Fibroblast of skin of right biceps (primary cell): Measurements from ENCODE around the gene ZNF804A.
A peak's percentile ranks its signal among the peaks of the same experiment; 100 is the strongest.
"Not testable (repeated sequence)": the region's sequence is repeated elsewhere in the genome, so short reads cannot be mapped to it uniquely, and the experiment has no call there.

Experiments used
- DNase-seq: peaks from one replicate; pipeline ENCODE4 v3.0.0-alpha.2; 2013

ZNF804A gene

DNA sequence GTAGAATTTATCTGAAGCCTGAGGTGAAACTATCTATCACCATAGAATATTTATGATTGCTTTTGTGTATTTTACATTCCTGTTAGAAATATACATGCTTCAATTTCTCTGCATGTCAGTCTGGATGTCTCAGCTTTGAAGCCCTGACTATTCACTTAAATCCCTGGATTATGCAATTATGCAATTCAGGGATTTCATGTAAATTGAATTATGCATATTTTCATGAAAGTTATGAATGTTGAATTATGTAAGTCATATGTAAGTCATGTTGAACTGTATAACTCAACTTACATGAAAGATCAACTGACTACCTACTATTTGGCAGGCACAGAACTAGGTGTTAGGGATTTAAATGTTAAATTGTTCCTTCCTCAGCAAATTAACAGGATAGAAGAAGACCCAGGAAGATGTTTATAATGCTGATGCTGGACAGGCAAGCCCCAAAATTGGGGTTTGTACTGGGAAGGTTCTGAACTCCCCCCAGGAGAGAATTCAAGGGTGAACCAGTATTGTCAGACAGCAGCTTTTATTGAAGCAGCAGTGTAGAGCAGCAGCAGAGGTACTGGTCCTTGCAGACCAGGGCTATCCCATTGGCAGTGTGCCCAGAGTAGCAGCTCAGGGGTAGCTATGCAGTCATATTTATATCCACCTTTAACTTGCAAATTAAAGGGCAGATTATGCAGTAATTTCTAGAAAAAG is 236.5 kb downstream of the ZNF804A start:
- no peak for DNase-seq

DNA sequence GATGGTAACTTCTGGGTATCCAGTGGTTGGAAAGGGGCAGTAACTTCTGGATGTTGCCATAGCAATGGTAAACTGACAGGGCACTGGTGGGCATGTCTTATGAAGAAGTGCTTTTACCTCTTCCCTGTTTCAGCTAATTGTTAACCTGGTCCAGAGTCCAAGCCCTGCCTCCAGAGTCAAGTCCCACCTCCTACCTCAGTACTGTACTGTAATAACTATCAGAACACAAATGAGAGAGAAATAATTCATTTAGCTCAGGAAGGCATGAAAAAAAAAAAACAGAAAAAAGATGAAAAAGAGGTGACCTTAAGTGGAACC is 237.0 kb downstream of the ZNF804A start:
- no peak for DNase-seq

DNA sequence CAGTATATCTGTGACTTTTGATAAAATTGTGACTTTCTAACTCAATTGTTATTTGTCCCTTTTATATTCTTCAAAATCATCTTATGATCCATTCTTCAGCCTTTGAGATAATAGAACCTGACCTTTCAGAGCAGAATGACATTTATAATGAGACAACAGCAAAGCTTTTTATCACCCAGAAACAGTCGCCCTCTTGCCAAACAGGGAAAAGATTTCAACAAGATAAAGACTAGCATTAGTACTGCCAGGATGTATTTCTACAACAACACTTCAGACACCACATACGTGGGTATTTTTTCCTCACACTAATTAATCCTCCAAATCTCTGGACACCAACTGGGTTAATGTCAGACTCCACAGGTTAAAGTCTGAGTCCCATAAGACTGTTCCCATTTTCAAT is 249.0 kb downstream of the ZNF804A start:
- no peak for DNase-seq

DNA sequence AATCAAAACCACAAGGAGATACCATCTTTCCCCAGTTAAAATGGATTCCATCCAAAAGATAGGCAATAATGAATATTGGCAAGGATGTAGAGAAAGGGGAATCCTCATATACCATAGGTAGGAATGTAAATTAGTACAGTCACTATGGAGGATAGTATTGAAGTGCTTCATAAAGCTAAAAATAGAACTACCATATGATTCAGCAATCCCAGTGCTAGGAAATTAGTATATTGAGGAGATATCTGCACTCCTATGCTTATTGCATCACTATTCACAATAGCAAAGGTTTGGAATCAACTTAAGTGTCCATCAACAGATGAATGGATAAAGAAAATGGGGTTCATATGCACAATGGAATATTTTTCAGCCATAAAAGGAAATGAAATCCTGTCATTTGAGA is 251.2 kb downstream of the ZNF804A start:
- peak; percentile 59 for DNase-seq

DNA sequence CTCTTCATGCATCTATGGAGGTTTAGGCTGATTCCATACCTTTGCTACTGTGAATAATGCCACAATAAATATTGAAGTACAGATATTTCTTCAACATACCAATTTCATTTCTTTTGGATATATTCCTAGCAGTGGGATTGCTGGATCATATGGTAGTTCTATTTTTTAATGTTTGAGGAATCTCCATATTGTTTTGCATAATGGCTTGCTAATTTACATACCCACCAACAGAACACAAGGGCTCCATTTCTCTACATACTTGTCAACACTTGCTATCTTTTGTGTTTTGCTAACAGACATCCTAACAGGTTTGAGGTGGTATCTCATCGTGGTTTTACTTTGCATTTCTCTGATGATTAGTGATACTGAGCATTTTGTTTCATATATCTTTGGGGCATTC is 253.2 kb downstream of the ZNF804A start:
- no peak for DNase-seq

DNA sequence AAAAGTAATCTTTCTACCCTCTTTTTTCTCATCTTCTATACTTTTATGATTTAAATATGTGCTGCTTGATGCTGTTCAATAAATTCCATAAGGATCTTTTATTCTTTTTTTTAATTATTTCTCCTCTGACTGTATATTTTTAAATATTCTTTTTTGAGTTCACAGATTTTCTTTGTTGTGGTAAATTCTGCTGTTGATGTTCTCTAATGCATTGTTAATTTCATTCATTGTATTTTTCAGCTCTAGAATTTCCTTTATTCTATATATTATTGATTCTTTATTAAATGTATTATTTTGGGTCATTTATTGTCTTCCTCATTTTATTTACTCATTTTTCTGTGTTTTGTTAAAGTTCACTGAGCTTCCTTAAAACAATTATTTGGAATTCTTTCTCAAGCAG is 260.9 kb downstream of the ZNF804A start:
- DNase-seq: no peak

DNA sequence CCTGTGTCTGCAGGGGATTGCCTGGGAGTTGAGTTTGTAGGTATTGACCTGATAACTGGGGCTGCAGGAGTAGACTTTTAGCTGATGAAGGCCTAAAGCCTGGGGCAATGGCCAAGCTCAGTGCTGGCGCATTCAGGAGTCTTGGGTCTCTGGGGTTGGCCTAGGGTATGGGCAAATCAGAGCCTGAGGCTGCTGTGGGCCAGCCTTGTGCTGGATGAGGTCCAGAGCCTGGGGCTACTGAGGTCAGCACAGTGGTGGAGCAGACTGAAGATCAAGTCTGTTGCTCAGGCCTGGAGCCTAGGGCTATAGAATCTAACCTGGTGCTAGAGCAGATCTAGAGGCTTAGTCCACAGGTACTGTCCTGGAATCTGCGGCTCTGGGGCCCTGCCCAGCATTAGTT is 262.4 kb downstream of the ZNF804A start:
- DNase-seq: no peak

DNA sequence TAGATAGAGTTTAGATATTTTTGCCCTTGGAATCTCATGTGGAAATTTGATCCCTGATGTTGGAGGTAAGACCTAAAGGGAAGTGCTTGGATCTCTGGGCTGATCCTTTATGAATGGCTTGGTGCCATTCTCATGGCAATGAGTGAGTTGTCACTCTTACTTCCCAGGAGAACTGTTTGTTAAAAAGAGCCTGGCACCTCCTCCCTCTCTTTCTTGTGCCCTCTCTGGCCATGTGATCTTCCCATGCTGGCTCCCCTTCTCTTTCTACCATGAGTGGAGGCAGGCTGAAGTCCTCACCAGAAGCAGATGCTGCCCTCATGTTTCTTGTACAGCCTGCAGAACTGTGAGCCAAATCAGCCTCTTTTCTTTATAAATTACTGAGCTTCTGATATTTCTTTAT is 276.9 kb downstream of the ZNF804A start:
- no peak for DNase-seq

DNA sequence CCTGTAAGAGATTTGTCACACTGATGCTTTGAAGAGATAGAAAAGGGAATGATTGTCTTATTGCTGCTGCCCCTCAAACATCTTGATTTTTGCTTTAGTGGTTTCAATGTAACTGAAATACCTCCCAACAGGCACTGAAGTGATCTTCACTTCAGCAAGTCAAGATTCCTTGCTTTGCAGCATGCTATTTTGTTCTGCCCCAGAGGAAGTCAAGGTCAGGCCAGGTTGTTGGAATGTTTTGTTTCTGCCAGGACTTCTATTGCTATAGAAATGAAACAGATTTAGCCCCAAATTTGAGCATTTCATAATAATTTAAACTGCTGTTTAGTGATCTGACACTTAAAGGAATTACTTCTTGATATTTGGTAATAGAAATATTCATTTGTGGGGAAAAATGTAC is 277.6 kb downstream of the ZNF804A start:
- no peak for DNase-seq

DNA sequence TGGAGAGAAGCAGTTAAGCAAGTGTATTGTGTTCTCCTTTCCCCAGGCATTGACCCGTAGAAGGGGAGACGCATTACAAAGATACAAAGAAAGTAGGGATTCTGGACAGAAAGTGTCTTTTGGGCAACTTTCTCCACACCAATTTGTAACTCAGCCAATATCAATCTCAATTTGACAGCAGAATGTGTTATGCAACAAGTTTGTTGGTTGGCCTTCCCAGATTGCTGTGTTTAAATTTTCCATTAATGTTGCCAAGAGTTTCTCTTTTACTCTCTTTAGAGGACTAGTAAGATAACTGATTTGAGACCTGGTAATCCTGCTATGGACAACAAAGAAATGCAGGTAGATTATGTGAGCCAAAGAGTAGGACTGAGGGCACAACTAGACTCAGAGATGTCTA is 279.6 kb downstream of the ZNF804A start:
- no peak for DNase-seq

DNA sequence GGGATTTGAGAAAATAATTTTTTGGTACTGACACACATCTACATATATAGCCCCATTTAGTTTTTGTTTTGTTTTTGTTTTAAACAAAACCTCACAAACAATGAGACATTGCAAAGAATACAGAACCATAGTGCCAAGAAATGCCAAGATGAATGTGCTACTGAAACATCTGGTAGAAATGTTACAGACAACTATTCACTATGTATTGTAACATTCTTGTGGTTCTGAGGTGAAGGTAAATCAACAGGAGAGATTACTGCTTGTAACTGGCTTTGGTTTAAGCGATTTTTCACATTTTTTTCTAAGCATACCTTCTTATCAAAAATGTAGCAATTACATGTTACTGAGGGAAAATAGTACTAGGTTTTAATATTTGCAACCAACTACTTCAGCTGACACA is 281.3 kb downstream of the ZNF804A start:
- DNase-seq: peak; percentile 12

DNA sequence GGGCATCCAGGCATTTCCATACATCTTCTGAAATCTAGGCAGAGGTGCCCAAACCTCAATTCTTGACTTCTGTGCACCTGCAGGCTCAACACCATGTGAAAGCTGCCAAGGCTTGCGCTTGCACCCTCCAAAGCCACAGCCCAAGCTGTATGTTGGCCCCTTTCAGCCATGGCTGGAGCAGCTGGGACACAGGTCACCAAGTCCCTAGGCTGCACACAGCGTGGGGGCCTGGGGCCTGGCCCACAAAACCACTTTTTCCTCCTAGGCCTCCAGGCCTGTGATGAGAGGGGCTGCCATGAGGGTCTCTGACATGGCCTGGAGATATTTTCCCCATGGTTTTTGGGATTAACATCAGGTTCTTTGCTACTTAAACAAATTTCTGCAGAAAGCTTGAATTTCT is 288.3 kb downstream of the ZNF804A start:
- not testable (repeated sequence) for DNase-seq

DNA sequence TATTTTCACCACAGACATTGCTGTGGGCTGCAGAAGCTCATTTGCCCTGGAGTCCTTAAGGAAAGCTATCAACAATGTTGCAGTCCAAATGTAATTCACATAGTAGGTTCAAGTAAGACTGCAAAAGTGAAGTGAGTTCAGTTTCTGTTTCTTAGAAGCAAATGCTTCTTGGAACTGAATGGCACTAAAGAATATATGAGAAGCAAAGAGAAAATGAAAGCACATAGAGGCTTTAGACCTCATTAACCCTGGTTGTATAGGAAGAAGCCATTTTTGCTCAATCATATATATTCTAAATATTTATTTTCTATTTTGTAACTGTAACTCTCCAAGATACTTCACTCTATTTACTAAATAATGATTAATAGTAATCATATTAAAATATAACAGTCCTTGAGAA is 292.0 kb downstream of the ZNF804A start:
- DNase-seq: no peak

DNA sequence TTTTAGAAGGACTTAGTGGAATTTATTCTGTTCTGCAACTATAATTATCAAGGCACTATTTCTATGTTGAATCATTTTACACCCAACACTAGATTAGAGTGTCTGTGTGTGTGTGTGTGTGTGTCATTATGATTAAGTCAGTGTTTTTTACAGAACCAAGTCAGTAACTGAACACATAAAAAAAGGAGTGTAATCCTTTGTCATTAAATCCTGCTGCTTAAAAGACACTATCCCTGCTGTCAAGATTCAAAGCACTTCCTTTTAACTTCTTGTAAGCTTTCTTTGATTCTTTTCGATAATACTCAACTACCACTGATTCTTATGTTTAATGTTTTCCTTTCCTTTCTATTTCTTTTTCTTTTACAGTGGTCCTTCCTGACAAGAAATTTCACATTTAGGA is 306.7 kb downstream of the ZNF804A start:
- no peak for DNase-seq

DNA sequence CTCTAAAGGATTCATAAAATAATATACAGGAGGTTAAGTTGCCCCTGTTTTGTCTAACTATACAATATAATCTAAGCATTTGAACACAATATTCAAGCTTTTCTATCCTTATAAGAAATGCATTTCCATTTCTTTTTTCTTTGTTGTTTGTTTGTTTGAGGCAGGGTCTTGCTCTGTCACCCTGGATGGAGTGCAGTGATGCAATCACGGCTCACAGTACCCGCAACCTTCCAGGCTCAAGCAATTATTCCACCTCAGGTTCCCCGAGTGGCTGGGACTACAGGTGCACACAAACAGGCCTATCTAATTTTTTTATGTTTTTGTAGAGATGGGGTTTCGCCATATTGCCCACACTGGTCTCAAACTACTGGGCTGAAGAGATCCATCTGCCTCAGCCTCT is 307.8 kb downstream of the ZNF804A start:
- DNase-seq: no peak

DNA sequence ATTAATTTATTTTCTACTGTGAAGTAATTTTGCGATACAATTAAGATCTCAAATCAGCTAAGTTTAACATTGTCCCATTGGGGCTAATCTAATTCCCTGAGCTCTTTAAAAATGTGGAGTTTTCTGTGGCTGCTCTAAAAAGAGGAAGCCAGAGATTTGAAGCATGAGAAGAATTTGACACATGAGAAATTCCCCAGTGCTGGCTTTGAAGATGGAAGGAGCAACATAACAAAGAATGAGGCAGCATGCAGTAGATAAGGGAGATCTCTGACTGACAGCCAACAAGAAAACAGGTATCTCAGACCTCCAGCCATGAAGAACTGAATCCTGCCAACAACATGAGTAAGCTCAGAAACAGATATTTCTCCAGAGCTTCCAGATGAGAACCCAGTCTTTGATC is 308.4 kb downstream of the ZNF804A start:
- DNase-seq: peak; percentile 28

DNA sequence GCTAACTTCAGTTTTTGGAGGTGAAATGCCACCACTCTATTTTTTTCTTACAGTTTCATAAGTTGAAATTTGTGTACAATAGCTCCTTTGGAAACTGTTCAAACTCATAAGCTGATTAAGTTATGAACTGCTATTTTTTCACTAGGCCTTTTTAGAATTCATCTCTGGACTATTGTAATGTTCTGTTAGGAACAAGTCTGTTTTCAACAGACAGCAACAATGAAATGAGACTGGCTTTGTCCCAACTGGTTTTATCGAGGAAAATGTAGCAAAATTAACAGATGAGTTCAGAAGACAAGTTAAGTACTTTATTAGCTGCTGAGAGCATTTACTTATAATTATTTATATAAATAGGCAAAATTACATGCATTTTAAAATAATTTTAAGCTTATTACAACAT is 310.6 kb downstream of the ZNF804A start:
- no peak for DNase-seq

DNA sequence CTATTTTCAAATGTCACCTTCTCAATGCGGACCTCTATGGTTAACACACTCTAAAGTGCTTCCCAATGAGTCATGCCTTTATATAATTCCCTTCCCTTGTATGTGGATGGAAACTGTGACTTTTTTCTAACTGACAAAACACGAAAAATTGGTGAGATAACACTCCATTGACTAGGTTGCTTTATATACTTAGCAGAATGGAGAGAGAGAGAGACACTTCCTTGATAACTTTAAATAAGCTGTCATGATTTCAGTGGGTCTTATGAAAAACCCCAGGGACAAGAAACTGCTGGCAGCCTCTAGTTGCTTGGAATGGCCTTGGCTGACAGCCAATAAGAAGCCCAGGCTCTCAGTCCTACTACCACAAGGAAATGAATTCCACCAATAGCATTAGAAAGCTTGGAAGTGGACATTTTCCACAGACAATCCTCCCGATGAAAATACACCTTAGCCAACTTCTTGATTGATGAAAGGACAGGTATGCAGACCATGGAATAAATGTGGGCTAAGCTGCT is 322.2 kb downstream of the ZNF804A start:
- peak; percentile 12 for DNase-seq

DNA sequence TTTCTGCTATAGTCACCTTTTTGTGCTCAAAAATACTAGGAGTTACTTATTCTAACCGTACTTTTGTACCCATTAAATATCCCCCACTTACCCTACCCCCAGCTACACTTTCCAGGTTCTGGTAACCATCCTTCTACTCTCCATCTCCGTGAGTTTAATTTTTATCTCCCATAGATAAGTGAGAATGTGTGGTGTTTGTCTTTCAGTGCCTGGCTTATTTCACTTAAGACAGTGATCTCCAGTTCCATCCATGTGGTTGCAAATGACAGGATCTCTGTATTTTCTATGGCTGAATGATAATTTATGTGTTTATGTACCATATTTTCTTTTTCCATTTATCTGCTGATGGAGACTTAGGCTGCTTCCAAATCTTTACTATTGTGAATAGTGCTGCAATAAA is 323.3 kb downstream of the ZNF804A start:
- DNase-seq: no peak

DNA sequence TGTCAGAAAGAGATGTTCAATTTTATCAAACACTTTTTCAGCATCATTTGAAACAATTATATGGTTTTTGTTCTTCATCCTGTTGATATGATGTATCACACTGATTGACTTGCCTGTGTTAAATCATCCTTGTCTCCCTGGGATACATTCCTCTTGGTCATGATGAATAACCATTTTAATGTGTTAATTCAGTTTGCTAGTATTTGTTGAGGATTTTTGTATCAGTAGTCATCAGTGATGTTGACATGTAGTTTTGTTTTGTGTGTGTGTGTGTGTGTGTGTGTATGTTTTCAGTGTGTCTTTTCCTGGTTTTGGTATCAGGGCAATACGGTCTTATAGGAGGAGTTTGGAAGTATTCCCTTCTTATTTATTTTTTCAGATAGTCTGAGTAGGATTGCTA is 325.4 kb downstream of the ZNF804A start:
- DNase-seq: peak; percentile 12

DNA sequence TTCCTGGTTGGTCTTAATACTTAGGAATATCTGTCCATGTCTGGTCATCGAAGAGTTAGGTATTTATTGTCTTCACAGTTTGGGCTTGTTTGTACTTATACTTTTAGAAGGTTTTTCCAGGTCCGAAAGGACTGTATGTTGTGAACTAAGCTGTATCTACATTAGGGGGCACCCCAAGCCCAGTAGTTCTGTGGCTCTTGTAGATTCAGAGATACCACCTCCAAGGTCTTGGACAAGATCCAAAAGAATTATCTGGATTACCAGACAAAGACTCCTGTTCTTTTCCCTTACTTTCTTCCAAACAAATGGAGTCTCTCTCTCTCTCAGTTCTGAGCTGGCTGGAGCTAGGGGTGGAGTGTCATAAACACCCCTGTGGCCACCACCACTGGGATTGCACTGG is 328.7 kb downstream of the ZNF804A start:
- DNase-seq: no peak

DNA sequence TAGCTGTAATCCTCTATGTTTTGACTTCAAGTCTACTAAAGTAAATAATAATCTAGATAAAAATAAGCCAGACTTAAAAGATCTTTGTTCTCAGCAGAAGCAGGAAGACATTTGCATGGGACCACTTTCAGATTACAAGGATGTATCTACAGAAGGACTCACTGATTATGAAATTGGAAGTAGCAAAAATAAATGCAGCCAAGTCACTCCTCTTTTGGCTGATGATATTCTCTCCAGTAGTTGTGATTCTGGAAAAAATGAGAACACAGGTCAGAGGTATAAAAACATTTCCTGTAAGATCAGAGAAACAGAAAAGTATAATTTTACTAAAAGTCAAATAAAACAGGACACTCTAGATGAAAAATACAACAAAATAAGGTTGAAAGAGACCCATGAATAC is 338.4 kb downstream of the ZNF804A start:
- DNase-seq: peak; percentile 6

DNA sequence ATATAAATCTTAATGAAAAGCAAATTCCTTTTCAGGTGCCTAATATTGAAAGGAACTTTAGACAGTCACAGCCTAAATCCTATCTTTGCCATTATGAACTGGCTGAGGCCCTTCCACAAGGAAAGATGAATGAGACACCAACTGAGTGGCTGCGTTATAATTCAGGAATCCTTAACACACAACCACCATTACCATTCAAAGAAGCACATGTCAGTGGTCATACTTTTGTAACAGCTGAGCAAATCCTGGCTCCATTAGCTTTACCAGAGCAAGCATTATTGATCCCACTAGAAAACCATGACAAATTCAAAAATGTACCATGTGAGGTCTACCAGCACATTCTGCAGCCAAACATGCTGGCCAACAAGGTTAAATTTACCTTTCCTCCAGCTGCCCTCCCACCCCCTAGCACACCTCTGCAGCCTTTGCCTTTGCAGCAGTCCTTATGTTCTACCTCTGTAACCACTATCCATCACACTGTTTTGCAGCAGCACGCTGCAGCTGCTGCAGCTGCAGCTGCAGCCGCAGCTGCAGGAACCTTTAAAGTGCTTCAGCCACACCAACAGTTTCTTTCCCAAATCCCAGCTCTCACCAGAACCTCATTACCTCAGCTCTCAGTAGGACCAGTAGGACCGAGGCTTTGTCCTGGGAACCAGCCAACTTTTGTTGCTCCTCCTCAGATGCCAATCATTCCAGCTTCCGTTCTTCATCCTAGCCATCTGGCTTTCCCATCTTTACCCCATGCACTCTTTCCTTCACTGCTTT is 340.1 kb downstream of the ZNF804A start:
- DNase-seq: peak; percentile 2

DNA sequence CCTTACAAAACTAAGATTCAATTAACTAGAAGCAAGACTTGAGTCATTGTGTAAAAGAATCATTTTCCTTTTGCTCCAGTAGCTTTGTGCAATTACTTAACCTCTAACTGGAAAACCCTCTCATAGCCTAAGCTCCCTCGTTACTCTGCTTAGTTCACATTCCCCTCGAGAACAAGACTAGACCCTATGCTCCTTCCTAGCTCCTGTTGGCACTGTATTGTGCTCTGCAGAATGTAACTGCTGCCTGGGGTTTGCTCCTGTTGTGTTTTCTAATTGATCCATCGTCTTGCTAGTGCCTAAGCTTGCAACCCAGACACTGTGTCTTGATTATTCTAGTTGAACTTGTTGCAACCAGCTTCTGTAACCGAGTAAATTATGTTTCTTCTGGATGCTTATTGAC is 347.0 kb downstream of the ZNF804A start:
- DNase-seq: no peak

DNA sequence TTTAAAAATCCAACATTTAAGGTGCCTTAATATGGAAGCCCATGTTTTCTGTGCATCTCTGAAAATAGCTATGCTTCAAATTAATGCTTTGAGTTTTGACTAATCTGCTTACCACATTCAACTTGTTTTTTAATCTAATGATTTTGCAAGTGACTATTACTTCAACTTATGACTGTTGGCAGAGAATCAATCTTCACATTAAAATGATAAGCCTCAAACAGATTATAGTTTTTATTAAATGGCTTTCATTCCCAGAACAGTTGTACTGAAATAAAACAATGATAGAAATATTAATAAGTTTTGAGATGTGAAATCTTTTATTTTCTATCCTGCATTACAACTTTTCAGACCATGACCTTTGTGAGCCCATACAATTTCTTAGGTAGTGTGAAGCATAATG is 347.5 kb downstream of the ZNF804A start:
- DNase-seq: no peak
